Measurements from ENCODE around the gene RNF208.
"Not testable (repeated sequence)": the region's sequence is repeated elsewhere in the genome, so short reads cannot be mapped to it uniquely, and the experiment has no call there.

Gene RNF208

GRCh38 chr9:137222190-137223077 lies at the start of gene RNF208:
Gene RNF208, minus strand, starts transcription at chr9:137222240. Its CDS starts 1,028 bp downstream, at chr9:137221212.
- no peak for DNase-seq

GRCh38 chr9:137271696-137272076 lies 49.6 kb upstream of the RNF208 start:
- no peak for DNase-seq

GRCh38 chr9:137270929-137271695 lies 49.1 kb upstream of the RNF208 start:
- DNase-seq: no peak

GRCh38 chr9:137269231-137269772 lies 47.3 kb upstream of the RNF208 start:
- DNase-seq: no peak

GRCh38 chr9:137268538-137269201 lies 46.6 kb upstream of the RNF208 start:
- no peak for DNase-seq

- no peak for DNase-seq
Measured at GRCh38 chr9:137267933-137268355, 45.9 kb upstream of the RNF208 start.

GRCh38 chr9:137266585-137267453 lies 44.8 kb upstream of the RNF208 start:
- no peak for DNase-seq

GRCh38 chr9:137266162-137266527 lies 44.1 kb upstream of the RNF208 start:
- no peak for DNase-seq

- DNase-seq: no peak
Measured at GRCh38 chr9:137265496-137266161, 43.6 kb upstream of the RNF208 start.

- no peak for DNase-seq
Measured at GRCh38 chr9:137264067-137264466, 42.0 kb upstream of the RNF208 start.

- DNase-seq: no peak
Measured at GRCh38 chr9:137263506-137263905, 41.5 kb upstream of the RNF208 start.

- no peak for DNase-seq
Measured at GRCh38 chr9:137262909-137263285, 40.9 kb upstream of the RNF208 start.

- DNase-seq: not testable (repeated sequence)
Measured at GRCh38 chr9:137262173-137262908, 40.3 kb upstream of the RNF208 start.

- DNase-seq: no peak
Measured at GRCh38 chr9:137256856-137257255, 34.8 kb upstream of the RNF208 start.

- no peak for DNase-seq
Measured at GRCh38 chr9:137256362-137256761, 34.3 kb upstream of the RNF208 start.

- peak in 1 of 2 experiments; percentile 53 for DNase-seq
Measured at GRCh38 chr9:137255448-137256114, 33.5 kb upstream of the RNF208 start.

- peak; percentile 65 to 88 for DNase-seq
Measured at GRCh38 chr9:137254624-137255447, 32.8 kb upstream of the RNF208 start, which contains the start of gene NELFB. Gene NELFB, plus strand, starts transcription at chr9:137255327.

GRCh38 chr9:137253717-137254623 lies 31.9 kb upstream of the RNF208 start:
- no peak for DNase-seq

All from SW 1271 (cell line).